ENCODE results near the gene HS1BP3. TPM values are rescaled to one million over a fixed set of nuclear protein-coding genes. Genes with fewer than 3 reads are reported as not detected.
A peak's percentile ranks its signal among the peaks of the same experiment; 100 is the strongest.

Gene HS1BP3
- total RNA-seq, 1 donor = 18.0 TPM

DNA sequence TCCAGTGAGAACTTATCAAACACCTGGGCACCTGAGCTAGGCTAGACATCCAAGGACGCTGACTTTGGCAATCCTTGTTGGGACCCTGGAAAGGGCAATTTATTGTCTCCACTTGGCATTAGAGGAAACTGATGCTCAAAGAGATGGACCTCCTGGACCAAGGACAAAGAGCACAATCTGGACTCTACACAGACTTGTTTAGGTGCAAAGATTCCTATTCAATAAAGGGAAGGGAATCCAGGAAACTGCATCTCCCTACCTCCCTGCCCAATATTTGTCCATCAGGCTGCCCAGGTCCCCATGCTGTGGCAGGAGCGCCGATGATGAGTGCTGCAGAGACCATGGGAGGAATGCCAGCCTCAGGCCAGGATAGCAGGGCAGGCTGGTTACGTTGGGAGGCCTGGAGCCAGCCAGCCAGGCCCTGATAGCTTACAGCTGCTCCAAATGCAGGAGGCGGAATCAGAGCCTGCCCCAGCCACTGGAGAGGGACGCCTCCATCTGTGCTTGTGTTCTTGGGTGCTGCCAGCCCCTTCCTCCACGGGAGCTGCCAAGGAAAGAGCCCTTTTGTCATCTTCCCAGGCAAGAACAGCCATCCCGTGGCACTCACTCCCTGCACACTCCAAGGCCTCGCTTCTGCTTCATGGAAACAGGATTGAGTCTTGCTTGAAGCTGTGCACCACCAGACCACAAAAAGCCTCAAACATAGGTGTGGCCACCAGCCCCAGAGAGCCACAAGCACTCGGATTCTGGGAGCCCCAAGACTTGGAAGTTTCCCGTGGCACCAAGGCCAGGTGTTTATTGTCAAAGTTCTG is 60.0 kb downstream of the HS1BP3 start:
- no peak for DNase-seq (ENCODE audit: low read depth in 2 of 3, low spot score in 2 of 3)

- DNase-seq (ENCODE audit: low read depth in 2 of 3, low spot score in 2 of 3) = no peak
Observed at GRCh38 chr2:20589975-20590703, 60.8 kb downstream of the HS1BP3 start.

DNA sequence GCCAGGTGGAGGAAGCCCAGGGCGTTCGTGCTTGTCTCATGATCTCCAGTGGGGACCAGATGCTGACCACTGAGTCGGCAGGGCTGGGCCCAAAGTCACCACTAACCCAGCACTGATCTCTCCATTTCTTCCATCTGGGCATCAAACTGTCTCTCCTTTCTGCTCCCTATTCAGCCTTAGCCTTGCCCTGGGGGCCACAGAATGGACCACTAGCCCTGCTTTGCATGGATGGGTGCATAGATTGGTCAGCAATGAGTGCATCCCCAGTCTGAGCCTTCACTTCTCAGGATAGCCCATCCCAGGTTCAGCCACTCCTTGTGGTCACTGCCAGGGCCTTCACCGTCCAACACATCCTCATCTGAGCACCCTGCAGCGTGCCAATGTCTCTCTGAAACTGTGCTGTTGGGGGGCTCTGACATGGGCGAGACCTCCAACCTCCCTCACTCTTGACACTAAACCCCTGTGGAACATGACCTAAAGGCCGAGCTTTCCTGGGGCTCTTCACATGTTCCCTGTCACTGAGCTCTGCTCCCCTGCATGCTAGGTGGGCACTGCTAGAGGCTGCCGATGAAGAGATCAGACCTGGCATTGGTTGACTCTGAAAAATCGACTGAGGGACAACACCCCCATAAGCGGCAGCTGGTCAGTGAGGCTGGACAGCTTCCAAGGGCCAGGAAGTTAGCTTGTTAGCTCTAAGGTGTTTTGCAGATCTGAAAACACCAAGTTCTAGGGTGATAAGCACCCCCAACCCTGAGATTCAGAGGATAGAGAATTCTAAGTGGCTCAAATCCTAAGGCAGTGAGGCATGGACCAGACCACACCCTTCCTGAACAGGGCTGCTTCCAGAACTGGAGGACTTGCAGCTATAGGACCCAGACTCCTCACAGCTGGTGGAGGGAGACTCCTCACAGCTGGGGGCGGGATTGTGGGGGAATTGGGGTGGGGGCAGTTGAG is 61.7 kb downstream of the HS1BP3 start:
- no peak for DNase-seq (ENCODE audit: low read depth in 2 of 3, low spot score in 2 of 3)

DNA sequence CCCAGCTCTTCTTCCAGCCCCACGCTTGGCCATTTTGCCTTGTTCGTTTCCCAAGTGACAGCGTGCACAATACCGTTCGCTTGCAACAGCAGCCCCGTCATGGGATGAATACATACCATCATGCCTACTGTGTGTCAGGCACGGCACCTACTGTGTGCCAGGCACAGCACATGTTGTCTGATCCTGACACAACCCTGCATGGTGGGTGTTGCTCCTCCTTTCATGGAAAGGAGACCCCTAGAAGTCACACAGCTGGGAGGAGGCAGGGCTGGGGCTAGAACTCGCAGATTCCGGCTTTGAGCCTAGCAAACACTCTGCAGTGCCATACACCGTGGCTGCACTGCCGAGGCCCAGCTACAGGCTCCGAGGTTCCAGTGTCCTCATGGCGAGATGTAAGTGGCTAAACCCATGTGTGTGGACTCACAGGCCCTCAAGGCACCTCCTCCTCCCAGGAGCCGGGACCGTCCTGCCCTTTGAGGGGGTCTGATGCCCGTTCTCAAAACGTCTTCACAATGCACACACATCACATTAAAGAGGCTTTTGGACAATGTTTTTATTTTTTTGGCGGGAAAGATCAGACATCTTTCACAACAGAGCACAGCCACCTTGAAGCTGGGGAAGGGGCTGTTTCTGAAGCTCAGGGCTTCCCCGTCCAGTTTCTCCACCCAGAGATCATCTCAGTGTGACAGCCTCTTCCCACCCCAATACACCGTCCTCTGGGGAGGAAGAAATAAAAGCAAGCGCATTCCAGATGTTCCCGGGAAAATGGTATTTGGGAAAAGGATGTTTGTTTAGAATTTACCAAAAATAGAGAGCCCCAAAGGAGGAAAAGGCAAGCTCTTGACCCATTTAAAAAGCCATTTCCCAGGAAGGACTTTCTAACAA is 64.9 kb downstream of the HS1BP3 start:
- DNase-seq (ENCODE audit: low read depth in 2 of 3, low spot score in 2 of 3) = no peak

- no peak for DNase-seq (ENCODE audit: low read depth in 2 of 3, low spot score in 2 of 3)
Observed at GRCh38 chr2:20585359-20585709, 65.6 kb downstream of the HS1BP3 start.

GRCh38 chr2:20584399-20585358 is 66.2 kb downstream of the HS1BP3 start:
- no peak for DNase-seq (ENCODE audit: low read depth in 2 of 3, low spot score in 2 of 3)

DNA sequence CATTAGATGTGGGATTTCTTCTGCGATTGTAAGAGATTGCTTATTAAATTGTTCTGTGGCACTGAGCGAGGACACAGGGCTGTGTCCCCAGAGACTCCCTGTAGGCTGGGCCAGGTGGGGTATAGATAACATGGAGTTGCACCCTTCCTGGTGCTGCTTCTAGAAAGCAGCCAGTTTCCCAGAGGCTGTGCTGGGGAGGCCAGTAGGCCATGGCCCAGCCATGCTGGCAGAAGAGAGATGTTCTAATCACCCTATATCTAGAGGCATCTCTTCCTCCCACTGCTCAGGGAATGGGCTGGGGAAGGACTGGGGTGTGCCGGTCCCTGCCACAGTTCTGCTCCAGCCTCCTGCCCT is 66.9 kb downstream of the HS1BP3 start:
- no peak for DNase-seq (ENCODE audit: low read depth in 2 of 3, low spot score in 2 of 3)

DNA sequence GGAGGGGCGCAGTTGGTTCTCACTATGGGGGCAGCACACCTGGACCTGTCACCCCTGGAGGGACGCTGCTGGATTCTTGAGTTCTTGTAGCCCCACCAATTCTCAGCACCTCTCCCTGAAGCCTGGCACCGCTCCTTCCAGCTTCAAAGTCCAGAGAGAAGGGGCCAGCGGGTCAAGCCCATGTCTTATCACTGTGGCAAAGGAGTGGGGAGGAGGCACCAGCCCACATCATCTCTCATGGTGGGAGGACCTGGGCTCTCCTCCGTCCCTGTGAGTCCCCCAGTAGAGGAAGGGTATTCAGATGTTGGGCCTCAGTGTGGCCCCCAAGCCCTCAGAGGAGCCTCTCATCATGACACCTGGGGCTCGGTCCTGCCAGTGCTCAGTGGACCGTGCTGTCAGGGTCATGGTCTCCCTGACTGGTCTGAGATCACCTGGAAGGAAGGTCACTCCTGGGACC is 67.4 kb downstream of the HS1BP3 start:
- DNase-seq (ENCODE audit: low read depth in 2 of 3, low spot score in 2 of 3) = no peak

DNA sequence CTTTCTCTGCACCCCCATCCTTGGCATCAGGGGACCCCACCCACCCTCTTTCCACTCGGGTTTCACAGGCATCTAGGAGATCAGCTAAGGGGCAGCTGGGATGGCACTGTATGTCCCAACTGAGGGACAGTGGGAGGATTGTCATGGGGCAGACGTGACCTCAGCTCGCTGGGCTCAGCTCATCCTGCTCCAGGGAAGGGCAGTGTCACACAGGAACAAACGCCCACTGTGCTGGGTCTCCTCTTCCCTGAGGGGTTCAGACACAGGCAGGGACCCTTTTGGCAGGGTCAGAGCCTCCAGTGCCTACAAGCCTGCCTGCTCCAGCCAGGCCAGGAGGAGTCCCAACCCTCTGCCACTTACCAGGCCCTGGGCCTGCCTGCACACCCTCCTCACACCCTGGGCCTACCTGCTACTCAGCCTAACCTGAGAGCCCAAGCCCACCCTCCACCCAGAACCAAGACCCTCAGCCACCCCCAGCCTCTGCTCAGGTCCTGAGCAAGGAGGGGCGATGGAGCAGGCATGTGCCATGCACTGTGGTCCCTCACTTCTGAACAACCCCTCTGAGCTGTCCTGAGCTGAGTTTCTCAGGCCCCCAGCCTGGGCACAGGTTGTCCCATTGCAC is 68.2 kb downstream of the HS1BP3 start:
- no peak for DNase-seq (ENCODE audit: low read depth in 2 of 3, low spot score in 2 of 3)

- DNase-seq (ENCODE audit: low read depth in 2 of 3, low spot score in 2 of 3) = no peak
Observed at GRCh38 chr2:20580690-20581437, 70.0 kb downstream of the HS1BP3 start.

DNA sequence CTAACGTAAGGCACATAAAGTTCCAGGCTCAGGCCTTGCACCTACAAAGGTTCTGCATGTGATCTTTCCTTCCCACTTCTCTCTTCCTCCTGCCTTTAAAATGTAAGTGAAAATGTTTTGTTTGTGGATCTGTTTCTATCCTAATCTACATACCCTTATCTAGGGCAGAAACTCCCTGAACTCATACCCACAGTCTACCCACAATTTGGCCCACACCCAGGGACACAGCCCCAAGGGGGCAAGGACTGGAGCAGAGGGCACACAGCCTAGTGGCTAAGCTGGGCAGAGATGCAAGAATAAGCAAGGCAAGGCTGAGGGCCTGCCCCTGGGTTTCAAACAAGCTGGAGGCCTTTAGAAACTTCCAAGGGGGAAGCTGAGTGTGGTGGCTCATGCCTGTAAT is 71.0 kb downstream of the HS1BP3 start:
- peak in 1 of 3 donors; percentile 22 for DNase-seq (ENCODE audit: low read depth in 2 of 3, low spot score in 2 of 3)

GRCh38 chr2:20578895-20579825 is 71.7 kb downstream of the HS1BP3 start:
- DNase-seq (ENCODE audit: low read depth in 2 of 3, low spot score in 2 of 3) = peak in 2 of 3 donors; percentile 7 to 16

- no peak for DNase-seq (ENCODE audit: low read depth in 2 of 3, low spot score in 2 of 3)
Observed at GRCh38 chr2:20578266-20578894, 72.5 kb downstream of the HS1BP3 start.

- no peak for DNase-seq (ENCODE audit: low read depth in 2 of 3, low spot score in 2 of 3)
Observed at GRCh38 chr2:20577495-20578235, 73.2 kb downstream of the HS1BP3 start.

DNA sequence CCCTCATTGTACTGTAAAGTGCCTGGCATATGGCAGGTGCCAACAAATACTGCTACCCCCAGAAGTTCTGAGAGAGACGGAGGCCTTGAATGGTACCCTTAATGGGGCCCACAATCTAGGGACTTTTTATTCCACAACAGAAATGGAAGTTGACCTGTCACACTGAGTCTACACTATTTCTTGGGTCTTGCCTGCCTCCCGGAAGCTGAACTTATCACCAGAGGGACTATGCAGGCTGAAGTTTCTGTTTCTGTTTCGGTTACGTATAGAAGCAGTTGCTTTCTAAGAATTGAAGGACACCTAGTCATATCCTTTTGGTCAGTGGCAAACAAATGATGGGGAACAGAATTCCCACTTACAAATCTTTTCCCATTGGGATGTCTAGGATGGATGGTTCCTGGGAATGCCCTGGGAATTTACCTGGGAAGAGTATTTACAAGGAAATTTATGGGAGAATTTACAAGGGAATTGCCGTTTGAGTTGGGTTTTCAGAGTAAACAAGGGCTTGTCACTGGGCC is 74.2 kb downstream of the HS1BP3 start:
- DNase-seq (ENCODE audit: low read depth in 2 of 3, low spot score in 2 of 3) = peak in 2 of 3 donors; percentile 43 to 75
